GM12874 (cell line): ENCODE results near the gene CLDN4.

Source experiments
- CTCF ChIP-seq: IDR thresholded peaks from 2 replicates; pipeline ENCODE4 v1.5.1; 2011; ENCODE audit warnings: low read depth, mild to moderate bottlenecking, control low read depth, low read length, moderate library complexity; ENCODE audit not compliant: insufficient read depth

The CLDN4 gene

GRCh38 chr7:73830681-73831583, at the start of gene CLDN4:
Gene CLDN4 (plus strand): TSS chr7:73830996. CDS start chr7:73831202, 206 bp downstream.
- no peak for TF ChIP-seq CTCF

- TF ChIP-seq CTCF, result no peak
Measured at GRCh38 chr7:73786588-73786987, 44.2 kb upstream of the CLDN4 start.

GRCh38 chr7:73789051-73789450, 41.7 kb upstream of the CLDN4 start:
- no peak for TF ChIP-seq CTCF

- TF ChIP-seq CTCF, result no peak
Measured at GRCh38 chr7:73799282-73800141, 31.3 kb upstream of the CLDN4 start.

- TF ChIP-seq CTCF, result no peak
Measured at GRCh38 chr7:73801577-73801976, 29.2 kb upstream of the CLDN4 start.

- no peak for TF ChIP-seq CTCF
Measured at GRCh38 chr7:73802459-73802858, 28.3 kb upstream of the CLDN4 start.

- TF ChIP-seq CTCF, result no peak
Measured at GRCh38 chr7:73809467-73809951, 21.3 kb upstream of the CLDN4 start.
